ENCODE measurements around the gene CLDND1. TPM values are rescaled to one million over a fixed set of nuclear protein-coding genes. Genes with fewer than 3 reads are reported as not detected.

Gene CLDND1
- total and polyA plus RNA-seq, 2 experiments from 2014 or later, result 70.1 to 89.2 TPM

GRCh38 chr3:98497381-98497780, 25.3 kb downstream of the CLDND1 start, which contains the start of gene OR5K2:
Gene OR5K2 (plus strand): TSS chr3:98497681. CDS start chr3:98497681, 0 bp downstream.
- no peak for TF ChIP-seq EZH2 (IDR thresholded peaks at IDR 0.05; ENCODE audit: borderline replicate concordance)
- TF ChIP-seq EZH2phosphoT487 (IDR thresholded peaks at IDR 0.05; ENCODE audit: low read depth, severe bottlenecking, unreplicated experiment), result no peak
- TF ChIP-seq CTCF (IDR thresholded peaks at IDR 0.05; ENCODE audit: poor library complexity), result no peak
- no peaks in the 10 kb centered on the region for H4K20me1 ChIP-seq (ENCODE audit: insufficient read depth, poor library complexity, severe bottlenecking)
- H3K9me3 ChIP-seq (ENCODE audit: low read depth), result no peaks in the 10 kb centered on the region
- H3K79me2 ChIP-seq, result no peaks in the 10 kb centered on the region
- no peaks in the 10 kb centered on the region for H3K36me3 ChIP-seq (replicated peaks; ENCODE audit: insufficient read depth, low read depth)
- DNase-seq (ENCODE audit: low spot score), result no peak
- no peak within 1 kb of the TSS for H2AFZ ChIP-seq
- 71% methylated on average over 2 of the region's 2 CpGs for WGBS (ENCODE audit: low lambda C conversion rate, missing lambda C conversion rate)
- no peak within 1 kb of the TSS for H3K4me3 ChIP-seq
- no peak within 1 kb of the TSS for H3K4me2 ChIP-seq
- no peaks in the 10 kb centered on the region for H3K9me2 ChIP-seq (replicated peaks; ENCODE audit: insufficient read depth)
- H3K27me3 ChIP-seq, result no peaks in the 10 kb centered on the region
- no peaks in the 10 kb centered on the region for H3K4me1 ChIP-seq (ENCODE audit: insufficient read depth)
- no peak within 1 kb of the TSS for H3K27ac ChIP-seq

GRCh38 chr3:98483626-98484025, 39.1 kb downstream of the CLDND1 start:
- Histone ChIP-seq H3K27ac (no peak overlapping the region), H3K9me3 (ENCODE audit: low read depth) (no peaks in the 10 kb centered on the region), H3K4me1 (ENCODE audit: insufficient read depth) (no peaks in the 10 kb centered on the region), H3K9me2 (replicated peaks; ENCODE audit: insufficient read depth) (no peaks in the 10 kb centered on the region), H3K4me3 (no peak overlapping the region), H4K20me1 (ENCODE audit: insufficient read depth, poor library complexity, severe bottlenecking) (no peaks in the 10 kb centered on the region), H3K79me2 (no peaks in the 10 kb centered on the region), H2AFZ (no peak overlapping the region), H3K36me3 (replicated peaks; ENCODE audit: insufficient read depth, low read depth) (no peaks in the 10 kb centered on the region), H3K27me3 (no peaks in the 10 kb centered on the region), H3K4me2 (no peak overlapping the region)
- no peak for DNase-seq (ENCODE audit: low spot score)
- 84% methylated on average over 3 of the region's 3 CpGs for WGBS (ENCODE audit: low lambda C conversion rate, missing lambda C conversion rate)
- TF ChIP-seq EZH2phosphoT487 (IDR thresholded peaks at IDR 0.05; ENCODE audit: low read depth, severe bottlenecking, unreplicated experiment), result no peak
- no peak for TF ChIP-seq EZH2 (IDR thresholded peaks at IDR 0.05; ENCODE audit: borderline replicate concordance)
- no peak for TF ChIP-seq CTCF (IDR thresholded peaks at IDR 0.05; ENCODE audit: poor library complexity)

- Histone ChIP-seq H3K27ac (no peak overlapping the region), H3K36me3 (replicated peaks; ENCODE audit: insufficient read depth, low read depth) (no peaks in the 10 kb centered on the region), H2AFZ (no peak overlapping the region), H3K9me3 (ENCODE audit: low read depth) (no peaks in the 10 kb centered on the region), H4K20me1 (ENCODE audit: insufficient read depth, poor library complexity, severe bottlenecking) (no peaks in the 10 kb centered on the region), H3K27me3 (no peaks in the 10 kb centered on the region), H3K4me3 (no peak overlapping the region), H3K4me1 (ENCODE audit: insufficient read depth) (no peaks in the 10 kb centered on the region), H3K79me2 (no peaks in the 10 kb centered on the region), H3K9me2 (replicated peaks; ENCODE audit: insufficient read depth) (no peaks in the 10 kb centered on the region), H3K4me2 (no peak overlapping the region)
- 64% methylated on average over 3 of the region's 3 CpGs for WGBS (ENCODE audit: low lambda C conversion rate, missing lambda C conversion rate)
- DNase-seq (ENCODE audit: low spot score), result no peak
- TF ChIP-seq CTCF (IDR thresholded peaks at IDR 0.05; ENCODE audit: poor library complexity) (no peak), EZH2 (IDR thresholded peaks at IDR 0.05; ENCODE audit: borderline replicate concordance) (no peak), EZH2phosphoT487 (IDR thresholded peaks at IDR 0.05; ENCODE audit: low read depth, severe bottlenecking, unreplicated experiment) (no peak)
Measured at GRCh38 chr3:98482717-98483482, 39.8 kb downstream of the CLDND1 start.

Small RNA genes lying within 50 kb of the gene (small RNA-seq; reads per million reads assigned to genes)
- gene RPL38P4, result not detected

Other genes with a start within 250 kb of the CLDND1 start
- not detected in 2 replicates for gene OR5H2, start 240.4 kb downstream of the CLDND1 start, total RNA-seq
- not detected in 2 replicates for gene OR5H2, start 240.4 kb downstream of the CLDND1 start, polyA plus RNA-seq
- not detected in 2 replicates for gene OR5K4, start 169.0 kb downstream of the CLDND1 start, total RNA-seq
- not detected in 2 replicates for gene OR5K4, start 169.0 kb downstream of the CLDND1 start, polyA plus RNA-seq
- gene OR5K3, start 132.2 kb downstream of the CLDND1 start, total RNA-seq, result not detected in 2 replicates
- not detected in 2 replicates for gene OR5K3, start 132.2 kb downstream of the CLDND1 start, polyA plus RNA-seq
- not detected in 2 replicates for gene OR5K1, start 59.7 kb downstream of the CLDND1 start, total RNA-seq
- not detected in 2 replicates for gene OR5K1, start 59.7 kb downstream of the CLDND1 start, polyA plus RNA-seq
- gene OR5K2, start 25.2 kb downstream of the CLDND1 start, total RNA-seq, result not detected in 2 replicates
- not detected in 2 replicates for gene OR5K2, start 25.2 kb downstream of the CLDND1 start, polyA plus RNA-seq
- gene GPR15, start 9.1 kb upstream of the CLDND1 start, total RNA-seq, result not detected in 2 replicates
- gene GPR15, start 9.1 kb upstream of the CLDND1 start, polyA plus RNA-seq, result not detected in 2 replicates
- 18.6 and 30.1 TPM in 2 replicates for gene CPOX, start 70.7 kb upstream of the CLDND1 start, total RNA-seq
- gene CPOX, start 70.7 kb upstream of the CLDND1 start, polyA plus RNA-seq, result 12.3 and 14.3 TPM in 2 replicates
- 15.0 and 16.1 TPM in 2 replicates for gene ST3GAL6, start 240.4 kb upstream of the CLDND1 start, total RNA-seq
- 9.6 and 13.1 TPM in 2 replicates for gene ST3GAL6, start 240.4 kb upstream of the CLDND1 start, polyA plus RNA-seq

All from hepatocyte (in vitro differentiated cells).